22Rv1 (cell line): Measurements from ENCODE around the gene ATOH7.
A peak's percentile ranks its signal among the peaks of the same experiment; 100 is the strongest.

ENCODE experiments used
- H3K27ac ChIP-seq: fragments of 450-650 bp; 2 replicates; pipeline ENCODE4 v1.5.1; 2017
- ZFX ChIP-seq: fragments of 450-650 bp; IDR thresholded peaks from 2 replicates; pipeline ENCODE4 v1.6.1; 2017; ENCODE audit warnings: antibody characterized with exemption, borderline replicate concordance
- TF ChIP-seq, protein P1 (sequence below): fragments of 450-650 bp; IDR thresholded peaks from 2 replicates; pipeline ENCODE4 v1.5.1; 2017; ENCODE audit warnings: mild to moderate bottlenecking

The ATOH7 gene

GRCh38 chr10:68233046-68233445 lies 1.1 kb upstream of the ATOH7 start:
- TF ChIP-seq ZFX: no peak
- H3K27ac ChIP-seq: no peak overlapping the region

DNA sequence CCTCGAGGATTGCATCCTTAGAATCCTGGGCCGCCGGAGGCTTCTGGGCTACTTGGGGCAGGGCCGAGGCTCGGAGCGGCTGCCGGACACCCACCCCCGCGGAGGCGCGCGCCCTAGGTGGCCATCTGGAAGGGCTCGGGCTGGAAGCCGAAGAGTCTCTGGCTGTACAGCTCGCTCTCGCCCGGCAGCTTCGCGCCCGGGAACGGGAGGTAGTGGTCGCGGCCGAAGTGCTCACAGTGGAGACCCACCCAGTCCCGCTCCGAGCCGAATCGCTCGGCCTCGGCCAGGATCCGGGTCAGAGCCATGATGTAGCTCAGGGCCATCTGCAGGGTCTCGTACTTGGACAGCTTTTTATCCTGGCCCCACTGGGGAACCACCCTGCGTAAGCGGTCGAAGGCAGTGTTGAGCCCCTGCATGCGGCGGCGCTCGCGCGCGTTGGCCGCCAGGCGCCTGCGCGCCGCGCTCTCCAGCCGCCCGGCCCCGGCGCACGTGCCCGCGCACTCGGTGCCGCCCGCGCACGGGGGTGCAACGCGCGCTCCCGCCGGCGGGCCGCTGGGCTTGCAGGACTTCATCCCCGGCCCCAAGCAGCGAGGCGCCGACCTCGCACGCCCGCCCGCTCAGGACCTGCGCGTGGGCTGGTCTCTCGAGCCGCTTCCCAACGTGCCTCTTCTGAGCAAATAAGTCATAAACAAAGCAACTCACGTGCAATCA lies 652 bp downstream of the ATOH7 start:
- peak overlapping the region; percentile 64 for H3K27ac ChIP-seq
- no peak for TF ChIP-seq ZFX
- TF ChIP-seq, protein P1, sequence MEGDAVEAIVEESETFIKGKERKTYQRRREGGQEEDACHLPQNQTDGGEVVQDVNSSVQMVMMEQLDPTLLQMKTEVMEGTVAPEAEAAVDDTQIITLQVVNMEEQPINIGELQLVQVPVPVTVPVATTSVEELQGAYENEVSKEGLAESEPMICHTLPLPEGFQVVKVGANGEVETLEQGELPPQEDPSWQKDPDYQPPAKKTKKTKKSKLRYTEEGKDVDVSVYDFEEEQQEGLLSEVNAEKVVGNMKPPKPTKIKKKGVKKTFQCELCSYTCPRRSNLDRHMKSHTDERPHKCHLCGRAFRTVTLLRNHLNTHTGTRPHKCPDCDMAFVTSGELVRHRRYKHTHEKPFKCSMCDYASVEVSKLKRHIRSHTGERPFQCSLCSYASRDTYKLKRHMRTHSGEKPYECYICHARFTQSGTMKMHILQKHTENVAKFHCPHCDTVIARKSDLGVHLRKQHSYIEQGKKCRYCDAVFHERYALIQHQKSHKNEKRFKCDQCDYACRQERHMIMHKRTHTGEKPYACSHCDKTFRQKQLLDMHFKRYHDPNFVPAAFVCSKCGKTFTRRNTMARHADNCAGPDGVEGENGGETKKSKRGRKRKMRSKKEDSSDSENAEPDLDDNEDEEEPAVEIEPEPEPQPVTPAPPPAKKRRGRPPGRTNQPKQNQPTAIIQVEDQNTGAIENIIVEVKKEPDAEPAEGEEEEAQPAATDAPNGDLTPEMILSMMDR: peak; percentile 65

DNA sequence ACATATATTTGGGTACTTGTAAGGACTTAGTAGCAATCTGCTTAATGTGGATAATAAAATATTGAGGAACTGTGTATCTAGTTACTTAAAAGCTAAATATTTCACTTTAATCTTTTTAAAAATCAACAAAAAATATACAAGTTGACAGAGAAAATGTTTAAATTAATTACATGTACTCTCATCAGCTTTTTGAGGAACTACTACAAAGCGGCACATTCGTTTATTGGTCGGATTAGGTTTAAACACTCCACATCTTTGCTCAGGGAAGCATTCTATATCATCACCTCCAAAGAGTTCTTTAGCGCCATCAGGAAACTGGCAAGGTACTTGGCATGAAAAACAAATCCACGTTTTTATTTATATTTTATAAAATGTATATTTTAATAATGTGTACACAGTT lies 1.6 kb downstream of the ATOH7 start:
- H3K27ac ChIP-seq: no peak overlapping the region; the same call in 1 of the 2 replicates
- TF ChIP-seq, protein P1: no peak
- no peak for TF ChIP-seq ZFX

DNA sequence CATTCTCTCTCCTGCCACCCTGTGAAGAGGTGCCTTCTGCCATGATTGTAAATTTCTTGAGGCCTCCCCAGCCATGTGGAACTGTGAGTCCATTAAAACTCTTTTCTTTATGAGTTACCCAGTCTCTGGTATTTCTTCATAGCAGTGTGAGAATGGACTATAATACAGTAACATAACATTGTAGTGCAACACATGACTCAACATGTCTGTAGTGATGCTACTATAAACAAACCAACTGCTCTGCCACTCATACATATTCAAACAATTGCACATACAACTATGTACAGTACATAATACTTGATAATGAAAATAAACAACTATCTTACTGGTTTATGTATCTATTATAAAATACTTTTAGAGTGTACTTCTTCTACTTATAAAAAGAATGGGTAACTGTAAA lies 7.1 kb downstream of the ATOH7 start:
- no peak for TF ChIP-seq ZFX
- TF ChIP-seq, protein P1: no peak
- H3K27ac ChIP-seq: no peak overlapping the region

DNA sequence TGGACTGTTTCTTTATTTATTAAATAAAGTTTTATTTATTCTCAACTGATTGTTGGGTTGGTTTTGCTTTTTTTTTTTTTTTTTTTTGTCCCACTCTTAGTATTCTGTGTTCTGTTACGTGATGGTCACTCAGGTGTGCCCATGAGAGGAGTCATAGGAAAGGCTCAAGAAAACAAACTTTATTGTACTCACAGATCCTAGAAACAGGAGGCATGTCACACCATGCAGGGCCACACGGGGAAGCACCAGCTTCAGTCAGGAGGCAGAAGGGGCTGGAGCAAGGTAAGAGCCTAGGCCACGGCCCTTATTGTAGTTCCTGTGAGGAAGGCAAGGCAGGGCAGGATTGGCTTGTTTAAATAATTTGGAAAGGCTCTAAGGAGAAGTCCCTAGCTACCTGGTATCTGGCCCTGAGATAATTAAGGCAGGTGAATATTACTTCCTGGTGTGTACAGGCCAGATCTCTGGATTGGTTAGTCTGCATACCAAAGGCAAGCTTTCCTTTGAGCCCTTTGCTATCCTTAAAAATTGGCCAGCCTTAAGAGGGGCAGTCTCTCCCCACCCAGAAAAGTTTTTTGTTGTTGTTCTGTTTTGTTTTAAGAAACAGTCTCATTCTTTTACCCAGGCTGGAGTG lies 8.3 kb downstream of the ATOH7 start:
- TF ChIP-seq, protein P1: peak; percentile 13; the same call in 1 of the 2 replicates
- TF ChIP-seq ZFX: no peak
- H3K27ac ChIP-seq: no peak overlapping the region

DNA sequence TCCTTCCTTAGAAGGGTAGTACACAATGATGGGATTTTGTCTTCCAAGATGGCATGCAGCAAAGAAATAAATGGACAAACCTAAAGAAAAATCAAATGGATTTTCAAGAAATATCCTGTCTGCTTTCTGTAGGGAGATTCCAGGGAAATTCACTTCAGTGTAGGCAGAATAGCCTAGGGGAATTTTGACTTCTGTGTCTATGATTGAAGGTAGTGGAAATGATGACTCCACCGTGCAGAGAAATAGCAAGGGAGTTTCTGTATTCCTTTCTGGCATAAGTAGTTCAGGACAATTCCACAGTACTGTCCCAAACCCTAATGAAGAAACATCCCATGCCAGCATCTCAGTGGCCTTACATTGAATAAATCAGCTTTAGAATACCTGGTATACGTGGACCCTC lies 9.5 kb downstream of the ATOH7 start:
- TF ChIP-seq, protein P1: no peak
- no peak for TF ChIP-seq ZFX
- no peak overlapping the region for H3K27ac ChIP-seq

DNA sequence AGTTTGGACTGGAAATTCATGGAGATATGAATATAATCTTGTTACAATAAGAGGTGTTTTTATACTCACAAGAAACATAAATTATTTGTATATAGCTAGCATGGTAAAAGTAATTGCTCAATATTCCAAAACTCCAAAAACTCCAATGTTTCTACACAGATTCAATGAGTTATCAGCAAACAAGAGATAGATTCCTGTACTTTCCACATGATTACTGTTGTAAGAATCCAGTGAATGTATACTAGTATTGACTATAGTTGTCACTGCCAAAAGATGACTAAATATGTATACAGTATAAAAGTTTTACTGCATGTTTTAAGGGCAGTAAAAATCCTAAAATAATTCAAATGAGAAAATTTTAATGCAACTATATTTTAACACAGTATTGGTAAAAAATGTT lies 10.7 kb downstream of the ATOH7 start:
- no peak overlapping the region for H3K27ac ChIP-seq
- TF ChIP-seq ZFX: no peak
- TF ChIP-seq, protein P1: no peak
